KMS-11 (cell line): ENCODE results near the gene THRAP3.

Experiments used
- H2AFZ ChIP-seq: fragments of 200-600 bp; sonication (generic); 2 replicates; pipeline ENCODE4 v1.6.1; 2016; ENCODE audit warnings: antibody characterized with exemption, mixed run types, low read depth
- H3K27ac ChIP-seq: fragments of 200-600 bp; sonication (generic); 2 replicates; pipeline ENCODE4 v1.6.1; 2016; ENCODE audit warnings: mild to moderate bottlenecking, mixed run types
- H3K27me3 ChIP-seq: fragments of 200-600 bp; sonication (generic); 2 replicates; pipeline ENCODE4 v1.6.1; 2017; ENCODE audit warnings: mild to moderate bottlenecking, low read depth, mixed run types, moderate library complexity; ENCODE audit not compliant: insufficient read depth
- H3K36me3 ChIP-seq: fragments of 200-600 bp; sonication (generic); 2 replicates; pipeline ENCODE4 v1.6.1; 2017; ENCODE audit warnings: mild to moderate bottlenecking, mixed run types; ENCODE audit not compliant: insufficient read depth
- H3K4me1 ChIP-seq: fragments of 200-600 bp; sonication (generic); 2 replicates; pipeline ENCODE4 v1.6.1; 2016; ENCODE audit warnings: mild to moderate bottlenecking, low read depth, mixed run types; ENCODE audit not compliant: poor library complexity, severe bottlenecking
- H3K4me2 ChIP-seq: fragments of 200-600 bp; sonication (generic); 2 replicates; pipeline ENCODE4 v1.7.0; 2016; ENCODE audit warnings: mild to moderate bottlenecking, mixed run types
- H3K4me3 ChIP-seq: fragments of 200-600 bp; sonication (generic); IDR thresholded peaks from 2 replicates; pipeline ENCODE4 v1.6.1; 2017; ENCODE audit warnings: low read depth, low read length, mixed read lengths; ENCODE audit not compliant: insufficient read depth
- H3K79me2 ChIP-seq: fragments of 200-600 bp; sonication (generic); 2 replicates; pipeline ENCODE4 v1.6.1; 2016; ENCODE audit warnings: low read depth, mixed run types; ENCODE audit not compliant: insufficient read depth
- H3K9ac ChIP-seq: fragments of 200-600 bp; sonication (generic); 2 replicates; pipeline ENCODE4 v1.6.1; 2016; ENCODE audit warnings: mild to moderate bottlenecking, mixed run types
- H4K20me1 ChIP-seq: fragments of 200-600 bp; sonication (generic); 2 replicates; pipeline ENCODE4 v1.6.1; 2016; ENCODE audit warnings: mild to moderate bottlenecking, mixed run types; ENCODE audit not compliant: insufficient read depth
- TF ChIP-seq, protein P1 (sequence below): fragments of 200-600 bp; sonication (generic); conservative IDR thresholded peaks from 2 replicates; pipeline ENCODE4 v1.6.1; 2017; ENCODE audit warnings: low read depth, mild to moderate bottlenecking, antibody characterized with exemption, low read length, moderate library complexity, mixed read lengths

Gene THRAP3

DNA sequence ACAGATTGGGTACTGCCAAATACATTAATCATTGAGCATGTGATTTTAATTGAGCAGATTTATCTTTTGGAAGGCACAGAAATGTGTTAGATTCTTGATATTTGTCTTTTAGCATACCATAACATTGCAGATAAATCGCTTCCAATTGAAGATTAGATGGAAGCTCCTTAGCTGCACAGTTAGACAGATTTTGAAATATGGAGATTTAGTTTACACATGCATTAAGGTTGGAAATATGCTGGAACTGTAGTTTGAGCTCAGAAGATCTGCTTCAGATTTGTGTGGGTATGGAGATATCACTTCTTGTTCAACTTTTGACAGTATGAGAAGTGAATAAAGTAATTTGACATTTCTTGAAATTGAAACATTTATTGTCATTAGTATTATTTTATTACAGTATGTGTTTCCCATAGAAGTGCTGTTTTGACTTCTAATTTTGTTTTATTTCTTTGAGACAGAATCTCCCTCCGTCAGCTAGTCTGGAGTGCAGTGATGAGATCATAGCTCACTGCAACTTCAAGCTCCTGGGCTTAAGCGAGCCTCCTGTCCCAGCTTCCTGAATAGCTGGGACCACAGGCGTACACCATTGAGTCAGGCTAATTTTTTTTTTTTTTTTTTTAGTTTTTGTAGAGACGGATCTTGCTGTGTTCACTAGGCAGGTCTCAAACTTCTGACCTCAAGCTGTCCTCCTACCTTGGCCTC lies 29.1 kb downstream of the THRAP3 start:
- TF ChIP-seq, protein P1, sequence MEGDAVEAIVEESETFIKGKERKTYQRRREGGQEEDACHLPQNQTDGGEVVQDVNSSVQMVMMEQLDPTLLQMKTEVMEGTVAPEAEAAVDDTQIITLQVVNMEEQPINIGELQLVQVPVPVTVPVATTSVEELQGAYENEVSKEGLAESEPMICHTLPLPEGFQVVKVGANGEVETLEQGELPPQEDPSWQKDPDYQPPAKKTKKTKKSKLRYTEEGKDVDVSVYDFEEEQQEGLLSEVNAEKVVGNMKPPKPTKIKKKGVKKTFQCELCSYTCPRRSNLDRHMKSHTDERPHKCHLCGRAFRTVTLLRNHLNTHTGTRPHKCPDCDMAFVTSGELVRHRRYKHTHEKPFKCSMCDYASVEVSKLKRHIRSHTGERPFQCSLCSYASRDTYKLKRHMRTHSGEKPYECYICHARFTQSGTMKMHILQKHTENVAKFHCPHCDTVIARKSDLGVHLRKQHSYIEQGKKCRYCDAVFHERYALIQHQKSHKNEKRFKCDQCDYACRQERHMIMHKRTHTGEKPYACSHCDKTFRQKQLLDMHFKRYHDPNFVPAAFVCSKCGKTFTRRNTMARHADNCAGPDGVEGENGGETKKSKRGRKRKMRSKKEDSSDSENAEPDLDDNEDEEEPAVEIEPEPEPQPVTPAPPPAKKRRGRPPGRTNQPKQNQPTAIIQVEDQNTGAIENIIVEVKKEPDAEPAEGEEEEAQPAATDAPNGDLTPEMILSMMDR = no peak
- Histone ChIP-seq H3K27me3 (no peaks in the 10 kb centered on the region), H3K4me2 (no peak overlapping the region), H2AFZ (no peak overlapping the region), H3K36me3 (no peaks in the 10 kb centered on the region), H3K4me3 (no peak overlapping the region), H3K27ac (no peak overlapping the region), H4K20me1 (peaks cover 16% of the 10 kb centered on the region), H3K4me1 (peaks cover 37% of the 10 kb centered on the region), H3K79me2 (peaks cover 94% of the 10 kb centered on the region), H3K9ac (no peak overlapping the region)

DNA sequence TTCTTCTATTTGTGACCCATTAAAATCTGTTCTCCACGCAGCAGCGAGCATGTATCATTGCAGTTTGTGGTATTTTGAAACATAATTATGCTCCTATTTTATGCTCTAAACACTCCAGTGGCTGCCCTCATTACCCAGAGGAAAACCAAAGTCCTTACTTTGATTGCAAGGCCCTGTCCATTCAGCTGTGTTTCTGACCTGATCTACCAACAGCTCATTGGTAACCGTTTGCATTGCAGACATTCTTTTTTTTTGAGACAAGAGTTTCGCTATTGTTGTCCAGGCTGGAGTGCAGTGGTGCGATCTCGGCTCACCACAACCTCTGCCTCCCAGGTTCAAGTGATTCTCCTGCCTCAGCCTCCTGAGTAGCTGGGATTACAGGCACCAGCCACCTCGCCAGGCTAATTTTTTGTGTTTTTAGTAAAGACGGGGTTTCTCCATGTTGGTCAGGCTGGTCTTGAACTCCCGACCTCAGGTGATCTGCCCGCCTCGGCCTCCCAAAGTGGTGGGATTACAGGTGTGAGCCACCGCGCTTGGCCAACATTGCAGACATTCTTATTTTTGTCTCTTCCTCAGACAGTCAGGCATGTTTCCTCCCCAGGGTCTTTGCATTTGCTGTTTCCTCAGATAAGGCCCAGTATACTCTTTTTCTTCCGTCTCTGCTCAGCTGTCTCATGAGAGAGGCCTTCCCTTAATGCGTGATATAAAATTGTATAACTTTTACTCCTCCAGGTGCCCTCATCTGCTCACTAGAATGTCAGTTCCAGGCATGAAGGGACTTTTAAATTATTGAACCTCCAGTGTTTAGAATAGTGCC lies 32.5 kb downstream of the THRAP3 start:
- H2AFZ ChIP-seq = no peak overlapping the region
- H4K20me1 ChIP-seq = peaks cover 10% of the 10 kb centered on the region
- H3K27ac ChIP-seq = no peak overlapping the region

DNA sequence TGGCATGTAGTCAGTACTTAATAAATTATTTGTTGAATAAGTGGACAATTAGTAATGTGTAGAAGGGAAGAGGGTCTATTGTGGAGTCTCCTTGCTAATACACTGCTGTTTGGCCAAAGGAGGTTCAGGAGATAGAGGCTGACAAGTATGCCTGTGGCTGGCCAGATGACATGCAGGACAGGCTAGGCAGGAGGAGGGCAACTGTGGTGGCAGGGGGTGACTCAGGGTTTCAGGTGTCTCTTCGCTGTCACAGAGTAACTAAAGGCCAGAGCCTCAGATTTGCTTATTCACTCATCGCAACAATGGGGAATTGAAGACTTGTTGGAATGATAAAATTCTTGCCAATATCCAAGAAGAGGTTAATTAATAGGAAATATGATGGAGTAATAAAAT lies 33.1 kb downstream of the THRAP3 start:
- H3K27ac ChIP-seq = no peak overlapping the region
- TF ChIP-seq, protein P1 = no peak
- H3K27me3 ChIP-seq = no peaks in the 10 kb centered on the region
- no peak overlapping the region for H2AFZ ChIP-seq
- no peak overlapping the region for H3K4me3 ChIP-seq
- peaks cover 3% of the 10 kb centered on the region; the same call in 1 of the 2 replicates for H3K36me3 ChIP-seq
- H4K20me1 ChIP-seq = peaks cover 10% of the 10 kb centered on the region
- no peak overlapping the region for H3K9ac ChIP-seq
- no peak overlapping the region for H3K4me2 ChIP-seq
- H3K79me2 ChIP-seq = peaks cover 63% of the 10 kb centered on the region
- H3K4me1 ChIP-seq = peaks cover 42% of the 10 kb centered on the region

More for the DNA sequence above, 32.5 kb downstream of the THRAP3 start:
- H3K4me1 ChIP-seq = peaks cover 42% of the 10 kb centered on the region
- TF ChIP-seq, protein P1 = no peak
- no peak overlapping the region for H3K9ac ChIP-seq
- peaks cover 69% of the 10 kb centered on the region for H3K79me2 ChIP-seq
- H3K4me2 ChIP-seq = no peak overlapping the region
- peaks cover 3% of the 10 kb centered on the region; the same call in 1 of the 2 replicates for H3K36me3 ChIP-seq
- no peaks in the 10 kb centered on the region for H3K27me3 ChIP-seq
- no peak overlapping the region for H3K4me3 ChIP-seq

DNA sequence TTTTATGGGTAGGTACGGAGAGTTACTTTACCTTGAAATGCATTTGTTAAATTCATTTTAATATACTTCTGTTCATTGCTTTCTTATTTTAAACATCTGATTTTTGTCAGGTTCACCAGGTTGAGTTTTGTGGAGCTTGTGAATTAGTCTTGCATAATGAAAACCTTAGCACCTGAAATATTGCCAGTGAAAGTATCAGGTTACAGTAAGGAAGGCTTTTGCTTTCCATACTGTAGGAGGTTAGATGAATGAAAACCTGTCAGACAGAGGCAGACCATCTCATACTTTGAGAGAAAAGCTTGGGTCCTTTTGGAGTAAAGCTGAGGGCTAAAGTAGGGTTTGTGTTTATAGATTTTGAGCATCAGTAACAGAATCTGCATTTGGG lies 34.7 kb downstream of the THRAP3 start:
- H3K36me3 ChIP-seq = peaks cover 3% of the 10 kb centered on the region; the same call in 1 of the 2 replicates
- no peak overlapping the region for H3K9ac ChIP-seq
- H3K79me2 ChIP-seq = peaks cover 53% of the 10 kb centered on the region
- H3K27ac ChIP-seq = no peak overlapping the region
- H3K4me1 ChIP-seq = peaks cover 36% of the 10 kb centered on the region
- no peak overlapping the region for H2AFZ ChIP-seq
- TF ChIP-seq, protein P1 = no peak
- H4K20me1 ChIP-seq = peaks cover 10% of the 10 kb centered on the region
- H3K4me2 ChIP-seq = 0 out of 2 replicates have a peak overlapping the region, but pooled peaks have one; percentile 2
- no peak overlapping the region for H3K4me3 ChIP-seq
- H3K27me3 ChIP-seq = no peaks in the 10 kb centered on the region
